T-helper 17 cell (primary cell): Measurements from ENCODE around the gene CRYBG2. TPM values are rescaled to one million over a fixed set of nuclear protein-coding genes. Genes with fewer than 3 reads are reported as not detected.
A peak's percentile ranks its signal among the peaks of the same experiment; 100 is the strongest.

Source experiments
- ATAC-seq: fragments of 150-1000 bp; cut with Tn5 transposase; 2 replicates; pipeline ENCODE4 v1.10.0; 2021; ENCODE audit warnings: mild to moderate bottlenecking, moderate library complexity
- DNase-seq, 3 donors: peaks; one replicate each; pipeline versions ENCODE4 v3.0.0 to v3.0.0-alpha.2; 2020 to 2021
- H3K9me3 ChIP-seq: one replicate; pipeline ENCODE4 v1.7.0; 2013; ENCODE audit warnings: low read length, mild to moderate bottlenecking; ENCODE audit not compliant: control insufficient read depth, poor library complexity, severe bottlenecking
- H3K27ac Mint-ChIP-seq: one replicate; pipeline ENCODE4 v1.8.0; 2022; ENCODE audit warnings: mild to moderate bottlenecking, moderate library complexity, mixed read lengths
- H3K27me3 Mint-ChIP-seq: one replicate; pipeline ENCODE4 v1.8.0; 2022; ENCODE audit warnings: mixed read lengths
- H3K36me3 Mint-ChIP-seq: one replicate; pipeline ENCODE4 v1.8.0; 2022; ENCODE audit warnings: low read depth, mixed read lengths
- H3K4me1 Mint-ChIP-seq: one replicate; pipeline ENCODE4 v1.8.0; 2022; ENCODE audit warnings: mild to moderate bottlenecking, mixed read lengths
- H3K4me3 Mint-ChIP-seq: one replicate; pipeline ENCODE4 v1.8.0; 2022; ENCODE audit warnings: mild to moderate bottlenecking, moderate library complexity, mixed read lengths
- total RNA-seq, 4 donors: library from RNA in 2 of 4; stranded (reverse) in 2 of 4; gene quantifications; one replicate each; pipeline ENCODE4 v1.2.3 and lab custom pipeline; 2022 to 2026

Gene CRYBG2
- total RNA-seq, 2 donors from 2014 or later, result 1.2 to 2.9 TPM

GRCh38 chr1:26352338-26352679 is 1.6 kb downstream of the CRYBG2 start:
- Mint-ChIP-seq H3K4me3 (peak overlapping the region; percentile 33), H3K27me3 (peaks cover 5% of the 10 kb centered on the region), H3K36me3 (peaks cover 3% of the 10 kb centered on the region), H3K27ac (no peak overlapping the region), H3K4me1 (peaks cover 15% of the 10 kb centered on the region)
- no peak for DNase-seq
- no peaks in the 10 kb centered on the region for H3K9me3 ChIP-seq
- ATAC-seq, result no peak

GRCh38 chr1:26351590-26352337 is 2.2 kb downstream of the CRYBG2 start:
- no peak for DNase-seq
- no peak overlapping the region for H3K27ac Mint-ChIP-seq
- no peak for ATAC-seq
- H3K4me1 Mint-ChIP-seq, result peaks cover 15% of the 10 kb centered on the region
- peaks cover 5% of the 10 kb centered on the region for H3K27me3 Mint-ChIP-seq
- peaks cover 3% of the 10 kb centered on the region for H3K36me3 Mint-ChIP-seq
- no peak overlapping the region for H3K4me3 Mint-ChIP-seq
- H3K9me3 ChIP-seq, result no peaks in the 10 kb centered on the region

- no peaks in the 10 kb centered on the region for H3K9me3 ChIP-seq
- ATAC-seq, result no peak
- Mint-ChIP-seq H3K27ac (no peak overlapping the region), H3K27me3 (peaks cover 5% of the 10 kb centered on the region), H3K36me3 (peaks cover 3% of the 10 kb centered on the region), H3K4me1 (peaks cover 15% of the 10 kb centered on the region), H3K4me3 (no peak overlapping the region)
- DNase-seq, result no peak
Observed at GRCh38 chr1:26350701-26351589, 3.0 kb downstream of the CRYBG2 start.

GRCh38 chr1:26350343-26350700 is 3.6 kb downstream of the CRYBG2 start:
- DNase-seq (no peak), ATAC-seq (no peak)
- no peak overlapping the region for H3K4me3 Mint-ChIP-seq
- peaks cover 5% of the 10 kb centered on the region for H3K27me3 Mint-ChIP-seq
- peaks cover 3% of the 10 kb centered on the region for H3K36me3 Mint-ChIP-seq
- no peaks in the 10 kb centered on the region for H3K9me3 ChIP-seq
- peaks cover 10% of the 10 kb centered on the region for H3K4me1 Mint-ChIP-seq
- no peak overlapping the region for H3K27ac Mint-ChIP-seq

GRCh38 chr1:26349877-26350244 is 4.1 kb downstream of the CRYBG2 start:
- Mint-ChIP-seq H3K27me3 (peaks cover 5% of the 10 kb centered on the region), H3K4me1 (peaks cover 10% of the 10 kb centered on the region), H3K27ac (no peak overlapping the region), H3K4me3 (no peak overlapping the region), H3K36me3 (peaks cover 3% of the 10 kb centered on the region)
- DNase-seq, result no peak
- no peaks in the 10 kb centered on the region for H3K9me3 ChIP-seq
- no peak for ATAC-seq

GRCh38 chr1:26349188-26349876 is 4.6 kb downstream of the CRYBG2 start:
- ATAC-seq (no peak), DNase-seq (no peak)
- peaks cover 10% of the 10 kb centered on the region for H3K4me1 Mint-ChIP-seq
- H3K27me3 Mint-ChIP-seq, result peaks cover 5% of the 10 kb centered on the region
- H3K36me3 Mint-ChIP-seq, result peaks cover 3% of the 10 kb centered on the region
- H3K27ac Mint-ChIP-seq, result no peak overlapping the region
- no peaks in the 10 kb centered on the region for H3K9me3 ChIP-seq
- no peak overlapping the region for H3K4me3 Mint-ChIP-seq

GRCh38 chr1:26346274-26347033 is 7.5 kb downstream of the CRYBG2 start:
- no peak for ATAC-seq
- H3K4me1 Mint-ChIP-seq, result peaks cover 6% of the 10 kb centered on the region
- no peaks in the 10 kb centered on the region for H3K27me3 Mint-ChIP-seq
- H3K27ac Mint-ChIP-seq, result no peak overlapping the region
- no peaks in the 10 kb centered on the region for H3K36me3 Mint-ChIP-seq
- no peak overlapping the region for H3K4me3 Mint-ChIP-seq
- DNase-seq, result no peak
- H3K9me3 ChIP-seq, result no peaks in the 10 kb centered on the region

GRCh38 chr1:26345718-26346117 is 8.2 kb downstream of the CRYBG2 start:
- DNase-seq, result no peak
- Mint-ChIP-seq H3K4me1 (peaks cover 3% of the 10 kb centered on the region), H3K27ac (no peak overlapping the region), H3K27me3 (no peaks in the 10 kb centered on the region), H3K4me3 (no peak overlapping the region), H3K36me3 (no peaks in the 10 kb centered on the region)
- no peaks in the 10 kb centered on the region for H3K9me3 ChIP-seq
- no peak for ATAC-seq

GRCh38 chr1:26344147-26344920 is 9.6 kb downstream of the CRYBG2 start:
- no peaks in the 10 kb centered on the region for H3K9me3 ChIP-seq
- H3K27me3 Mint-ChIP-seq, result no peaks in the 10 kb centered on the region
- H3K4me3 Mint-ChIP-seq, result no peak overlapping the region
- ATAC-seq (no peak), DNase-seq (no peak)
- no peaks in the 10 kb centered on the region for H3K36me3 Mint-ChIP-seq
- H3K4me1 Mint-ChIP-seq, result peaks cover 3% of the 10 kb centered on the region
- H3K27ac Mint-ChIP-seq, result no peak overlapping the region

GRCh38 chr1:26340047-26340481 is 13.9 kb downstream of the CRYBG2 start:
- no peaks in the 10 kb centered on the region for H3K27me3 Mint-ChIP-seq
- H3K36me3 Mint-ChIP-seq, result no peaks in the 10 kb centered on the region
- DNase-seq, result no peak
- no peak for ATAC-seq
- H3K27ac Mint-ChIP-seq, result peak overlapping the region; percentile 54
- no peaks in the 10 kb centered on the region for H3K9me3 ChIP-seq
- peaks cover 7% of the 10 kb centered on the region for H3K4me1 Mint-ChIP-seq
- no peak overlapping the region for H3K4me3 Mint-ChIP-seq

- no peak for DNase-seq
- H3K27ac Mint-ChIP-seq, result no peak overlapping the region
- H3K4me3 Mint-ChIP-seq, result no peak overlapping the region
- H3K36me3 Mint-ChIP-seq, result no peaks in the 10 kb centered on the region
- peaks cover 7% of the 10 kb centered on the region for H3K4me1 Mint-ChIP-seq
- no peak for ATAC-seq
- H3K27me3 Mint-ChIP-seq, result no peaks in the 10 kb centered on the region
- no peaks in the 10 kb centered on the region for H3K9me3 ChIP-seq
Observed at GRCh38 chr1:26338670-26339069, 15.3 kb downstream of the CRYBG2 start.

- H3K27ac Mint-ChIP-seq, result no peak overlapping the region
- no peak for DNase-seq
- H3K36me3 Mint-ChIP-seq, result no peaks in the 10 kb centered on the region
- no peak overlapping the region for H3K4me3 Mint-ChIP-seq
- no peak for ATAC-seq
- H3K9me3 ChIP-seq, result no peaks in the 10 kb centered on the region
- peaks cover 7% of the 10 kb centered on the region for H3K4me1 Mint-ChIP-seq
- no peaks in the 10 kb centered on the region for H3K27me3 Mint-ChIP-seq
Observed at GRCh38 chr1:26337625-26338024, 16.3 kb downstream of the CRYBG2 start.
